Lower leg skin (tissue), 3 donors: Measurements from ENCODE around the gene MCIDAS.

Experiments used
- POLR2A ChIP-seq, 2 donors: fragments of 450-650 bp; IDR thresholded peaks; one replicate each; pipeline ENCODE4 v1.6.1; 2016 to 2017; ENCODE audit warnings: antibody characterized with exemption in 2 of 2, mild to moderate bottlenecking in 1 of 2, moderate library complexity in 1 of 2
- TF ChIP-seq, protein P1 (sequence below), 3 donors: fragments of 450-650 bp; IDR thresholded peaks; one replicate each; pipeline ENCODE4 v1.5.1; 2016; ENCODE audit warnings: antibody characterized with exemption in 3 of 3, mild to moderate bottlenecking in 3 of 3, moderate library complexity in 2 of 3

DNA sequence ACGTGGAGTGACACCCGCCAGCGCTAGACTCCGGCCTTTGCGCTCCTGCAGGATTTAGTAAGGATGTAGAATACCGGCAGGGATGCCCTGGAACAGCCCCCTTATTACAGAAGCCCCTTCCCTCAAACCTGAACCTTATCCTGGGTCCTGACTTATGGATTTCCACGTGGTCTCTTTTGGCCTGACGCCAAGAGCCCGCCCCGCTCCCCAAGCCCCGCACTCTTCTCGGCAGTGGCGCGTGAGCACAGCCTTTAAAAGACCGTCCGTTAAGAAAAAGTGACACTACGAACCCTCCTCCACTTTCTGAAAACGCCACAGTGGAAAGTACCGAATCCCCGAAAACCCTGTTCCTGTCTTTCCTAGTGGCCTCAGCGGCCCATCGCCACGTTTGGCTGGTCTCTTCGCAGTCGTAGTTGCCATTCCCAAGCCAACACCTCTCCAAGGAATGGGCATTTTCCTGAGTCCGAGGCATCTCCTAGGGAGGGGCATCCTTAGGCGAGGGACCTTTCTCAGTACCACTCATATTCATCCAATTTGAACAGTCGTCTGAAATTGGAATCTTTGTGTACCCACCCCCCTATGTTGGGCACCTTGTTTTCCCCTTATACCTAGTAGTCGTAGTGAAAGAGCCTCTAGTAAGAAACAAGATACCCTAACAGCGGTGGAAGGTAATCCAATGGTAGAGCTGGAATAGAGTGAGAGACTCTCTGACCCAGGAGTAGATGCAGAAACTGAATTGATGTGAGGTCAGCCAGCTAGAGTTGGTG is 732 bp upstream of the MCIDAS start:
- TF ChIP-seq POLR2A (IDR thresholded peaks at IDR 0.05): no peak
- TF ChIP-seq, protein P1, sequence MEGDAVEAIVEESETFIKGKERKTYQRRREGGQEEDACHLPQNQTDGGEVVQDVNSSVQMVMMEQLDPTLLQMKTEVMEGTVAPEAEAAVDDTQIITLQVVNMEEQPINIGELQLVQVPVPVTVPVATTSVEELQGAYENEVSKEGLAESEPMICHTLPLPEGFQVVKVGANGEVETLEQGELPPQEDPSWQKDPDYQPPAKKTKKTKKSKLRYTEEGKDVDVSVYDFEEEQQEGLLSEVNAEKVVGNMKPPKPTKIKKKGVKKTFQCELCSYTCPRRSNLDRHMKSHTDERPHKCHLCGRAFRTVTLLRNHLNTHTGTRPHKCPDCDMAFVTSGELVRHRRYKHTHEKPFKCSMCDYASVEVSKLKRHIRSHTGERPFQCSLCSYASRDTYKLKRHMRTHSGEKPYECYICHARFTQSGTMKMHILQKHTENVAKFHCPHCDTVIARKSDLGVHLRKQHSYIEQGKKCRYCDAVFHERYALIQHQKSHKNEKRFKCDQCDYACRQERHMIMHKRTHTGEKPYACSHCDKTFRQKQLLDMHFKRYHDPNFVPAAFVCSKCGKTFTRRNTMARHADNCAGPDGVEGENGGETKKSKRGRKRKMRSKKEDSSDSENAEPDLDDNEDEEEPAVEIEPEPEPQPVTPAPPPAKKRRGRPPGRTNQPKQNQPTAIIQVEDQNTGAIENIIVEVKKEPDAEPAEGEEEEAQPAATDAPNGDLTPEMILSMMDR (IDR thresholded peaks at IDR 0.05): no peak
